KMS-11 (cell line): ENCODE measurements around the gene PRKCD.

Experiments
- H2AFZ ChIP-seq: fragments of 200-600 bp; sonication (generic); 2 replicates; pipeline ENCODE4 v1.6.1; 2016; ENCODE audit warnings: antibody characterized with exemption, mixed run types, low read depth
- H3K27ac ChIP-seq: fragments of 200-600 bp; sonication (generic); 2 replicates; pipeline ENCODE4 v1.6.1; 2016; ENCODE audit warnings: mild to moderate bottlenecking, mixed run types
- H3K27me3 ChIP-seq: fragments of 200-600 bp; sonication (generic); 2 replicates; pipeline ENCODE4 v1.6.1; 2017; ENCODE audit warnings: mild to moderate bottlenecking, low read depth, mixed run types, moderate library complexity; ENCODE audit not compliant: insufficient read depth
- H3K36me3 ChIP-seq: fragments of 200-600 bp; sonication (generic); 2 replicates; pipeline ENCODE4 v1.6.1; 2017; ENCODE audit warnings: mild to moderate bottlenecking, mixed run types; ENCODE audit not compliant: insufficient read depth
- H3K4me1 ChIP-seq: fragments of 200-600 bp; sonication (generic); 2 replicates; pipeline ENCODE4 v1.6.1; 2016; ENCODE audit warnings: mild to moderate bottlenecking, low read depth, mixed run types; ENCODE audit not compliant: poor library complexity, severe bottlenecking
- H3K4me2 ChIP-seq: fragments of 200-600 bp; sonication (generic); 2 replicates; pipeline ENCODE4 v1.7.0; 2016; ENCODE audit warnings: mild to moderate bottlenecking, mixed run types
- H3K4me3 ChIP-seq: fragments of 200-600 bp; sonication (generic); IDR thresholded peaks from 2 replicates; pipeline ENCODE4 v1.6.1; 2017; ENCODE audit warnings: low read depth, low read length, mixed read lengths; ENCODE audit not compliant: insufficient read depth
- H3K79me2 ChIP-seq: fragments of 200-600 bp; sonication (generic); 2 replicates; pipeline ENCODE4 v1.6.1; 2016; ENCODE audit warnings: low read depth, mixed run types; ENCODE audit not compliant: insufficient read depth
- H3K9ac ChIP-seq: fragments of 200-600 bp; sonication (generic); 2 replicates; pipeline ENCODE4 v1.6.1; 2016; ENCODE audit warnings: mild to moderate bottlenecking, mixed run types
- H4K20me1 ChIP-seq: fragments of 200-600 bp; sonication (generic); 2 replicates; pipeline ENCODE4 v1.6.1; 2016; ENCODE audit warnings: mild to moderate bottlenecking, mixed run types; ENCODE audit not compliant: insufficient read depth
- TF ChIP-seq, protein P1 (sequence below): fragments of 200-600 bp; sonication (generic); conservative IDR thresholded peaks from 2 replicates; pipeline ENCODE4 v1.6.1; 2017; ENCODE audit warnings: low read depth, mild to moderate bottlenecking, antibody characterized with exemption, low read length, moderate library complexity, mixed read lengths

PRKCD gene

DNA sequence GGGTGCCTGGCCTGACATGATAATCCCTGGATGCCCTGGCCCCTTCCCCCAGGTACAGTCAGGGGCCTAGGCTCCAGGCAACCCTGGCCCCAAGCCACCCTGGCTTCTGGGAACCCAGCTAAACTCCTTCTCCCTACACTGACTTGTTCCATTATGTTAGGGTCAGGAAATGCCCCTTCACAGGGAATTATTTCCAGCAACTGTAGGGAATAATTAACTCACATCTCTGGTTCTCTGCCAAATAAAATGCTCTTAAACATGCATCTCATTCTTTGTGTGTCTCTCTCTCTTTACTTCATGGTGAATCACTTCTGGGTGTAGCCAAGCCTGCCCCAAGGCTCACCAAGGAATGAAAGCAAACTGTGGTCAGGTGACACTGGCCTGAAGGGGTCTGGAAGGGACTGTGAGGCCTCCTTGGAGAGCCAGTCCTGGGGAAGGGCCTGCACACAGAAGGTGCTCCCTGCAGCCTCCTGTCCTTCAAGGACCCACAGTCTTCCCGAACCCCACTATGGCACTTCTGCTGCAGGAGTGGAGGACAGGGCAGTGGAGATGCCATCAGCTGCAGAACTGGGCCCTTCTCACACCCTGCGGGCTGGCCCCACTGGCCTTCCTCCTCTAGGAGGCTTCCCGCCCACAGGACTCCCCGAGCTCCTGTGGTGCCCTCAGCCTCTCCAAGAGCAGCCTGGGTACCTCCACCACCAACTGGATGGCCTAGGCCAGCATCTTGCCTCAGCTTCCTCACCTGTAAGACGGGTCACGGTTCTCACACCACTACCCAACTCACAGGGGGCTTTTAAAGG lies 77.2 kb downstream of the PRKCD start:
- Histone ChIP-seq H4K20me1 (peaks cover 6% of the 10 kb centered on the region; the same call in 1 of the 2 replicates), H3K27ac (no peak overlapping the region), H3K27me3 (no peaks in the 10 kb centered on the region), H3K4me3 (no peak overlapping the region), H3K79me2 (peaks cover 12% of the 10 kb centered on the region; the same call in 1 of the 2 replicates), H3K4me2 (no peak overlapping the region), H3K4me1 (peaks cover 17% of the 10 kb centered on the region), H3K9ac (no peak overlapping the region), H2AFZ (no peak overlapping the region), H3K36me3 (no peaks in the 10 kb centered on the region)
- TF ChIP-seq, protein P1, sequence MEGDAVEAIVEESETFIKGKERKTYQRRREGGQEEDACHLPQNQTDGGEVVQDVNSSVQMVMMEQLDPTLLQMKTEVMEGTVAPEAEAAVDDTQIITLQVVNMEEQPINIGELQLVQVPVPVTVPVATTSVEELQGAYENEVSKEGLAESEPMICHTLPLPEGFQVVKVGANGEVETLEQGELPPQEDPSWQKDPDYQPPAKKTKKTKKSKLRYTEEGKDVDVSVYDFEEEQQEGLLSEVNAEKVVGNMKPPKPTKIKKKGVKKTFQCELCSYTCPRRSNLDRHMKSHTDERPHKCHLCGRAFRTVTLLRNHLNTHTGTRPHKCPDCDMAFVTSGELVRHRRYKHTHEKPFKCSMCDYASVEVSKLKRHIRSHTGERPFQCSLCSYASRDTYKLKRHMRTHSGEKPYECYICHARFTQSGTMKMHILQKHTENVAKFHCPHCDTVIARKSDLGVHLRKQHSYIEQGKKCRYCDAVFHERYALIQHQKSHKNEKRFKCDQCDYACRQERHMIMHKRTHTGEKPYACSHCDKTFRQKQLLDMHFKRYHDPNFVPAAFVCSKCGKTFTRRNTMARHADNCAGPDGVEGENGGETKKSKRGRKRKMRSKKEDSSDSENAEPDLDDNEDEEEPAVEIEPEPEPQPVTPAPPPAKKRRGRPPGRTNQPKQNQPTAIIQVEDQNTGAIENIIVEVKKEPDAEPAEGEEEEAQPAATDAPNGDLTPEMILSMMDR, result no peak

DNA sequence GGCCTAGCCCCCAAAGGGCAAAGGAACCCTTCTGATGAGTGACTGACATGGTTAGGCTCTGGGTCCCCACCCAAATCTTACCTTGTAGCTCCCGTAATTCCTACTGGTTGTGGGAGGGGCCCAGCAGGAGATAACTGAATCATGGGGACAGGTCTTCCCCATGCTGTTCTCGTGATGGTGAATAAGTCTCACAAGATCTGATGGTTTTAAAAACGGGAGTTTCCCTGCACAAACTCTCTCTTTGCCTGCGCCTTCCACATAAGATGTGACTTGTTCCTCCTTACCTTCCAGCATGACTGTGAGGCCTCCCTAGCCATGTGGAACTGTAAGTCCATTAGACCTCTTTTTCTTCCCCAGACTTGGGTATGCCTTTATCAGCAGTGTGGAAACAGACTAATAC lies 77.9 kb downstream of the PRKCD start:
- Histone ChIP-seq H3K27ac (no peak overlapping the region), H3K4me3 (no peak overlapping the region), H3K4me1 (peaks cover 17% of the 10 kb centered on the region), H2AFZ (no peak overlapping the region), H3K4me2 (no peak overlapping the region), H4K20me1 (peaks cover 7% of the 10 kb centered on the region; the same call in 1 of the 2 replicates), H3K36me3 (no peaks in the 10 kb centered on the region), H3K27me3 (no peaks in the 10 kb centered on the region), H3K9ac (no peak overlapping the region), H3K79me2 (peaks cover 18% of the 10 kb centered on the region; the same call in 1 of the 2 replicates)
- TF ChIP-seq, protein P1, result no peak

DNA sequence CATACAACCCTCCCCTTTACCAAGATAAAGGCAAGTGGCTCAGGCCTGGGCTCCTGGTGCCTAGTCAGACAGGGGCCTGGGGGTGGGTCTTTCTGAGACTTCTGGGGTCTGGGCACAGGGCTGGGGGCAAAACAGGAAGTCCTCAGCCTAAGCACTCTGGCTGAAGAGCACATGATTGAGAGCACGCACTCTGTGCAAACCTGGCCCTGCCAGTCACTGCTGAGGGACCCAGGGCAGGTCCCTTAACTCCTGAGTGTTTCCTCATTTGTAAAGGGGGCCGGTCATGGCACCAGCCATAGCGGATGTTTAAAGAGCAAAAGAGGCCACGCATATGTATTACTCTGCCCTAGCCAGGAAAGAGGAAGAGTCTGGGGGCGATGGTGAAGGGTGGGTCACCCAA lies 78.8 kb downstream of the PRKCD start:
- Histone ChIP-seq H3K27me3 (no peaks in the 10 kb centered on the region), H3K9ac (no peak overlapping the region), H3K79me2 (peaks cover 27% of the 10 kb centered on the region; the same call in 1 of the 2 replicates), H3K4me1 (peaks cover 17% of the 10 kb centered on the region), H3K4me2 (no peak overlapping the region), H2AFZ (no peak overlapping the region), H3K27ac (no peak overlapping the region), H3K36me3 (no peaks in the 10 kb centered on the region), H3K4me3 (no peak overlapping the region), H4K20me1 (peaks cover 16% of the 10 kb centered on the region; the same call in 1 of the 2 replicates)
- TF ChIP-seq, protein P1, result no peak

DNA sequence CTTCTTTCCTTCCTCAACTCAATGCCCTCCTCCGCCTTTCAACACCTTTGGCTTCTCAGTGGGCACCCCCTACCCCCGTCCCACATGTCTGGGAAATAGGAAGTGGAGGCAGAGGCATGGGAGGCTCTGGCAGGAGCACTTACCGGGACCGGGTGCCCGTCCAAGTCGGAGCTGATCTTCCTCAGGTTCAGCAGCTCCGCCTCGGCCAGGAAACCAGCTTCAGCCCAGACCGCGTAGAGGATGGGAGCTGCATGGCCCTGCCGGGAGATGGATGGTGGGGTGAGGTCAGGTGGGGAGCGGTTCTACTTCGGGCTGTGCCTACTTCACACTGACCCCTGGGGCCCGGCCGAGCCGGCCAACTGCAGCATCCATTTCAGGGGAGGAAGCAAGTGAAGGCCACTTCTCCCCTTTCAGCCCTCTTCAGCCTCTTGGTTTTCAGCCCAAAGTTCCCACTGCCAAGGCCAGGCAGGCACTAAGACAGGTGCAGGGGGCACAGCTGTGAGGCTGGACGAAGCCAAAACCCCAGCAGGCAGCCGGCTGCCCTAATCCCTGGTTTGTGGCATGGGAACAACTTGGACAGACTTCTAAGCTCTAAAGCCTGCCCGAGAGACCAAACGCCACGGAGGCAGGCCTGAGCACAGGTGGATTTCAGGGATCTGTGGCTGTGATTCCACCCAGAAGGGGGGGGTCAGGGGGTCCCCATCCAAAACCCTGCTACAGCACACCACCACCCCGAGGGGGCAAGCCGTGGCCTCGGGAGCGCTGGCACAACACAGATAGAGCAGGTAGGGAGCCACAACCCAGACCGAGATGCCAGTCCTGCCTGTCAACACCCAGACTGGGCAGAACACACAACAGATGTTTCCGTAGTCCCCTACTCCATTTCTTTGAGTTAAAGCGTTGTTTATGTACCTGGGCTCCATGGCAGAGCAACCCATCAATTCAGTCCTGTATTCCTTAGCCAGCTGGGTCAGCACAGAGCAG lies 80.3 kb downstream of the PRKCD start:
- Histone ChIP-seq H4K20me1 (peaks cover 16% of the 10 kb centered on the region; the same call in 1 of the 2 replicates), H3K4me3 (no peak overlapping the region), H3K4me2 (no peak overlapping the region), H3K9ac (no peak overlapping the region), H3K36me3 (no peaks in the 10 kb centered on the region), H2AFZ (no peak overlapping the region), H3K79me2 (peaks cover 42% of the 10 kb centered on the region), H3K27me3 (no peaks in the 10 kb centered on the region), H3K4me1 (peaks cover 16% of the 10 kb centered on the region), H3K27ac (no peak overlapping the region)
- TF ChIP-seq, protein P1, result no peak
